HG02943 (cell line): ENCODE results near the gene KIF18A.

ENCODE experiments used
- ATAC-seq: cut with Tn5 transposase; IDR thresholded peaks from one replicate; pipeline ENCODE4 v1.9.1; 2021; ENCODE audit warnings: mild to moderate bottlenecking, low read depth, moderate library complexity; ENCODE audit not compliant: unreplicated experiment

KIF18A gene

DNA sequence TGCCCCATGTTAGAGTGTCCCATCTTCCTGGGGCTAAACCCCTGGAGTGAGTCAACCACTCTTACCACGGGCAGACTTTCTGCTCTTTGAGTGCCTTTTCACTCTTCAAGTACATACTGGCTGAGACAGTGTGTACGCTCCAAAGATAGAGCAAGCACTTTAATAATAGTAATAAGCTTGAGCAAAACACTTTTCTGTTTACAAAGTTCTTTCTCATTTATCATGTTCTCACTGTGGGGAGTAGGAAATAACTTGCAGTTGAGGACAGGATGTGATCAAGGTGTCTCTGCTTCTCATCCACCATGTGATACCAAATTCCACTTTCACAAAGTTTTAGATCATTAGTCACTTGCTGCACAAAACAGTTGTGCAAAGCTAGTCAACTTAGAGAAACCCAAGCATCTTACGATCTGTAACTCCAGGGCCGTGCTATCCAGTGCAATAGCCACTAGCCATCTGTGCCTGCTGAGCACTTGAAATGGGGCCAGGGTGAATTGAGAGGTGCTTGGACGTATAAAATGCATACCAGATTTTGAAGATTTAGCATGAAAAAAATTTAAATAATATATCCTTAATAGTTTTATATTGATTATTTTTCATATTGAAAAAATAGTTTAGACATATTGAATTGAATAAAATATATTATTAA is 135.3 kb downstream of the KIF18A start:
- no peak for ATAC-seq

DNA sequence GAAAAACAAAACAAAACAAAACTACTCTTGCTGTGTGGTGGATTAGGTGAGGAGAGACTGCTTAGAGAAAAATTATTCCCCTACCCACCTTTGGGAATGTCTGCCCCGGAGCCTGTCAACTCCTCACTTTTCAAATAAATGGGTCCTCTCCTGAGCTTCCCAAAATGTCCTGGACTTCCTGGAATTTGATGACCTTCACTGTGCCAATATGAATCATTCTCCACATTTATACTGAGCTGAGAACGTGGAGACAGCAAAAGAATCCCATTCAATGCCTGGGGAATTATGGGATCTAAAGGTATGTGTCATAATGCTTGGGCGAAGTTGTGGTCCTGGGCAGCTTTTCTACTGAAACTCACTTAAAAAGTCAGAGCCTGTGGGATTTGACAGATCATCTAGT is 136.8 kb downstream of the KIF18A start:
- ATAC-seq: no peak
